Left colon (tissue), 2 donors: Measurements from ENCODE around the gene TMOD2. TPM values are rescaled to one million over a fixed set of nuclear protein-coding genes. Genes with fewer than 3 reads are reported as not detected.
"Not testable (repeated sequence)": the region's sequence is repeated elsewhere in the genome, so short reads cannot be mapped to it uniquely, and the experiment has no call there.

ENCODE experiments used
- ATAC-seq: fragments of 200-7000 bp; cut with Tn5 transposase; one replicate; pipeline ENCODE4 v1.9.1; 2020; ENCODE audit warnings: mild to moderate bottlenecking, moderate library complexity
- DNase-seq, 2 donors: peaks; one replicate each; pipeline ENCODE4 v3.0.0-alpha.2; 2020
- intact Hi-C, 2 donors: fragments of 100-400 bp; cut with DNase I in 1 of 2; cut with micrococcal nuclease in 1 of 2; formaldehyde crosslinking; loops; one replicate each; pipeline versions ENCODE4 v1.11.2 to v1.14.0; 2022; cut with DNase I, micrococcal nuclease
- total RNA-seq, 2 donors: library from RNA; stranded (reverse); fragmentation: NEBNext Ultra II Directional; extraction: Animal tissue kit (Norgen Biotek cat#: 25700); gene quantifications; one replicate each; pipeline ENCODE4 v1.2.1, GENCODE V29; 2021
- donor health status: DM: no; HTN: no; CAD: no.
- donor health status: DM: yes; HTN: yes; CAD: no.

TMOD2 gene
- total RNA-seq, 2 donors from 2014 or later = 3.0 to 7.5 TPM

- DNase-seq (peak; percentile 25 to 57), ATAC-seq (no peak)
- intact Hi-C loops = no loop called here
These were observed 8.2 kb downstream of the TMOD2 start for GRCh38 chr15:51759557-51760070.

GRCh38 chr15:51760805-51761204 is 9.4 kb downstream of the TMOD2 start:
- intact Hi-C loops = no loop called here
- no peak for DNase-seq
- no peak for ATAC-seq

- intact Hi-C loops = no loop called here
- no peak for ATAC-seq
- no peak for DNase-seq
These were observed 14.4 kb downstream of the TMOD2 start for GRCh38 chr15:51765751-51766150.

- no peak for ATAC-seq
- intact Hi-C loops = no loop called here
- DNase-seq = no peak
These were observed 14.9 kb downstream of the TMOD2 start for GRCh38 chr15:51766341-51766740.

GRCh38 chr15:51768018-51768417 is 16.6 kb downstream of the TMOD2 start:
- ATAC-seq (peak; percentile 82), DNase-seq (no peak)
- intact Hi-C loops = no loop called here

- intact Hi-C loops = loop anchor here in 1 of 2 donors (10.0 kb wide), 1 partner anchor 116 kb away; no protein-coding TSS in a partner anchor
- DNase-seq (no peak), ATAC-seq (no peak)
These were observed 19.5 kb downstream of the TMOD2 start for GRCh38 chr15:51770902-51771301.

- DNase-seq = no peak
- peak; percentile 23 for ATAC-seq
- intact Hi-C loops = loop anchor here in 1 of 2 donors (10.0 kb wide), 1 partner anchor 117 kb away; no protein-coding TSS in a partner anchor
These were observed 20.4 kb downstream of the TMOD2 start for GRCh38 chr15:51771773-51772172.

GRCh38 chr15:51774916-51775315 is 23.5 kb downstream of the TMOD2 start:
- no peak for ATAC-seq
- intact Hi-C loops = loop anchor here in 1 of 2 donors (10.0 kb wide), 1 partner anchor 120 kb away; no protein-coding TSS in a partner anchor
- no peak for DNase-seq

GRCh38 chr15:51775967-51776816 is 24.8 kb downstream of the TMOD2 start:
- DNase-seq (peak in 1 of 2 donors; percentile 53), ATAC-seq (peak; percentile 92)
- intact Hi-C loops = loop anchor here (1.0 to 10.0 kb wide), 2 partner anchors 121 to 126 kb away; no protein-coding TSS in a partner anchor

- ATAC-seq (peak; percentile 94), DNase-seq (peak; percentile 34 to 65)
- intact Hi-C loops = loop anchor here (1.0 to 10.0 kb wide), 2 partner anchors 122 to 127 kb away; no protein-coding TSS in a partner anchor
These were observed 25.7 kb downstream of the TMOD2 start for GRCh38 chr15:51776952-51777569.

- ATAC-seq (no peak), DNase-seq (no peak)
- intact Hi-C loops = no loop called here
These were observed 29.2 kb downstream of the TMOD2 start for GRCh38 chr15:51780636-51781035.

- no peak for DNase-seq
- ATAC-seq = no peak
- intact Hi-C loops = no loop called here
These were observed 30.1 kb downstream of the TMOD2 start for GRCh38 chr15:51781506-51781905.

- intact Hi-C loops = no loop called here
- peak; percentile 38 for ATAC-seq
- no peak for DNase-seq
These were observed 31.0 kb downstream of the TMOD2 start for GRCh38 chr15:51782357-51782896.

GRCh38 chr15:51783967-51784366 is 32.6 kb downstream of the TMOD2 start:
- no peak for DNase-seq
- intact Hi-C loops = no loop called here
- ATAC-seq = no peak

GRCh38 chr15:51787130-51787529 is 35.7 kb downstream of the TMOD2 start:
- DNase-seq, intact Hi-C loops, ATAC-seq: not testable (repeated sequence)

- ATAC-seq, intact Hi-C loops: not testable (repeated sequence)
These were observed 41.1 kb downstream of the TMOD2 start for GRCh38 chr15:51792474-51792873.

GRCh38 chr15:51793521-51794305 is 42.3 kb downstream of the TMOD2 start:
- intact Hi-C loops = no loop called here
- ATAC-seq (no peak), DNase-seq (peak in 1 of 2 donors; percentile 14)

More at GRCh38 chr15:51792474-51792873, 41.1 kb downstream of the TMOD2 start:
- not testable (repeated sequence) for DNase-seq

- ATAC-seq (no peak), DNase-seq (no peak)
- intact Hi-C loops = no loop called here
These were observed 45.5 kb downstream of the TMOD2 start for GRCh38 chr15:51796847-51797401.
